ENCODE measurements around the gene TNF.

Gene TNF

DNA sequence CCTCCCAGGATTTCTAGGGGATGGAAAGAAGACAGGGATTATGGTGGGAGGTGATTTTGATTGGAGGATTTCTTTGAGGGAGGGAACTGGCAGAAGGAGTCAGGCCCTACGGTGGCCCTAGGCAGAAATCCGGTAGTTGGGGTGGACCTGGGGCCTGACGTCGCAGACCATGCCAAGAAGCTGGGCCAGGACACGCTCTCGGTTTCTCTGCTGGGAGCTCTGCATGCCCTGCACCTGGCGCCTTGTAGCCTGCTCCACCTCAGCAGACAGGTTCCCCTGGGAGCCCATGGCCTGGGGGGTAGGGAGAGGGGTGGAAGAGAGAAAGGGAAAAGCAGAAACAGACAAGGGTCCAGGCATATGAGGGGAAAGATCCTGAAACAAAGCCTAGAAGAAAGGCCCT lies 30.1 kb upstream of the TNF start:
- no peak for DNase-seq

DNA sequence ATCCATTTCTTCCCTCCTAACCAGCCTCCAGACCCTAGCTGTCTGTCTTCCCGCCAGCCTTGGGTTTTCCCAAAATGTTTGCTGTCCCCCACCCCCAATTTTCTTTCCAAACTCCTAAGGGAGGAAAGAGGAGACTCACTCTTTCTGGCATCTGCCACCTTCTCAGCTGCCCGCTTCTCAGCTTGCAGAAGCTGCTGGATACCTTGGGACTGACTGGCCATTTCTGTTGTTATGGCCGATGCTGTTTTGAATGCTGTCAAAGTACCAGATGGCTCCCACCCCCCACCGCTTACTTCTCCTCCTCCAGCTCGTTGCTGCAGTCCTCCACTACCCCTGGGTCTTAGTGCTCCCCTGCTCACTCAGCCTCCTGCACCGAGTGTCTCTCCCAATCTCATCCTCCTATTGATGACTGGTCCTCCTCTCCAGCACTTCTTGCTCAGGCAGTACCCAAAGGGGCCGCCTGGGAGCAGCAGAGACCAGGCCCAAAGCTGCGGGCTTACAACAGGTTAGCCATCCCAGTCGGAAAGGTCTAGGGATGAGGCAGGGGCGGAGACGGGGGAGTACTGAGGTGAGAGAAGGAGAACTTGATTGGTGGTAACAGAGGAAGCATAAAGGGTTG lies 28.9 kb upstream of the TNF start, which contains the start of gene ATP6V1G2:
TSS of gene ATP6V1G2 (minus strand) at position 270 of the 619 bp plus-strand sequence. CDS start at position 221, 49 bp downstream.
- DNase-seq, result peak; percentile 91

DNA sequence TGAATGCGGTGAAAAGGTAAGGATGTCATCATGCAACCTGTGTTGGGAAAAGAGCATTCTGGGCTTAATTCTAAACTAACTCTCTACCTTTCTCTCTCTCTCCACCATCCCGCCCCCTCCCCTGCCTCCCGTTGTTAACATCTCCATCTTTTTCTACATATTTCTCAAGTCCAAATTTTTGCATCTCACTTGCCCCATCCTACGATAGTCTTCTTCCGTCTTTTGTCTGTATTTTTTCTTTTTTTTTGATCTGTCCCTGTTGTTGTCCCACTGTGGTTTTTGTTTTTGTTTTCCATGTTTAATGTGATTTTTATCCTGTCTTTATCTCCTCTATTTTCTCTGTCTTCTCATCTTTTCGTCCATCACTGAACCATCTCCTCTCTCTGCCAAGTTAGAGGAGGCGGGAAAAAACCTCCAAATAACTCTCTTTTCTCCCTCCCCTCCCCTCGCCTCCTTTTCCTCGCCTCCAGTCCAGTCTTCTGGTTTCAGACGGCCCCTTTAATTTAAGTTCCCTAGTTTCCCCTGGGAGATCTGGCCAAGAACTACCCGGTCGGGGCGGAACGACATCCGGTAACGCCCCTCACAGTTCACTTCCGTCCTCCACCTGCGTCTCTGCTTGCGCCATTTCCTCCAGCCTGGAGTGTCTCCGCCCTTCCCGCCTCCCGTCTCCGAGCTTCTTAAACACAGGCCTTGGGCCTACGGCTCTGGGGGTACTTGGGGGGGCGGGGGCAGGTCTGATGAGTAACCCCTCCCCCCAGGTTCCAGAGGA lies 28.2 kb upstream of the TNF start, which contains the start of gene NFKBIL1:
TSS of gene NFKBIL1 (plus strand) at position 651 of the 769 bp plus-strand sequence. CDS start at position 738, 87 bp downstream.
- DNase-seq, result peak; percentile 93

DNA sequence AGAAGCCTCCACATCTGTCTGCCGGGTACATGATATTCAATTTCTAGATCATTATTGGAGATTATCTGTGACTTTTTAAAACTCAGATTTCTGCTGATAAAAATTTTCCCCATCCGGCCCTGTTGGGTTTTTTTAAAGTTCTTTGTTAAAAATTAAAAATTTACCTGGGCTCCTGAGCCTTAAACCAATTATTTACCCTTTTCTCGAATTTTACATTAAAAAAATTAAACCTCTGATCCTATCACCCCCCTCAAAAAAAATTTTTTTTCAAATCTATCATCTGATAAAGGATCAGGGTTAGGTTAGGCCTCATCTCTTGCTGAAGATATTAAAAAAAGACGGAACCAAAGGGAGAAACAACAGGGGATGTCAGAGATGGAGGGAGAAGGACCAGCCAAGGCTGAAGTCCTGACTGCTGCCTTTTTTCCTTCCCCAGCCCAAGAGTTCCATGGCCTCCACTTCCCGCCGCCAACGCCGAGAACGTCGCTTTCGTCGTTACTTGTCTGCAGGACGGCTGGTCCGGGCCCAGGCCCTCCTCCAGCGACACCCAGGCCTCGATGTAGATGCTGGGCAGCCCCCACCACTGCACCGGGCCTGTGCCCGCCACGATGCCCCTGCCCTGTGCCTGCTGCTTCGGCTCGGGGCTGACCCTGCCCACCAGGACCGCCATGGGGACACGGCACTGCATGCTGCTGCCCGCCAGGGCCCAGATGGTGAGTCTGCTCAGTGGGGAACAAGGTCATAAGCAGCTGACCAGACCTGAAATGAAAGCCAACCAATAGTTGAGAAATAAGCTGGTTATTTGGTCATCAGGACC lies 27.4 kb upstream of the TNF start:
- no peak for DNase-seq

DNA sequence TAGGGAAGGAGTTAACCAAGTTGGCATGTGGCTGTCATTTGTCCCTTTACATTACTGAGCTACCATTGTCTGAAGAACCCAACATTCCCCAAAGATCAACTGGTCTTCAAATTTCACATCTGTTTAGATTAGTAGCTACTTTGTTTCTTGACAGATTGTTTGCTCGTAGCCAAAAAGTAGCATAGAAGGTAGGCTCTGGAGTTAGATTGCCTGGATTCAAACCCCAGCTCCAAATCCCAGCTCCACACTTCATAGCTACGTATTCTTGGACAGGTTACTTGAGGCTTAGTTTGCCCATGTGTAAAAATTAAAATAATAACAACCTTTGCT lies 26.9 kb upstream of the TNF start:
- DNase-seq, result no peak

DNA sequence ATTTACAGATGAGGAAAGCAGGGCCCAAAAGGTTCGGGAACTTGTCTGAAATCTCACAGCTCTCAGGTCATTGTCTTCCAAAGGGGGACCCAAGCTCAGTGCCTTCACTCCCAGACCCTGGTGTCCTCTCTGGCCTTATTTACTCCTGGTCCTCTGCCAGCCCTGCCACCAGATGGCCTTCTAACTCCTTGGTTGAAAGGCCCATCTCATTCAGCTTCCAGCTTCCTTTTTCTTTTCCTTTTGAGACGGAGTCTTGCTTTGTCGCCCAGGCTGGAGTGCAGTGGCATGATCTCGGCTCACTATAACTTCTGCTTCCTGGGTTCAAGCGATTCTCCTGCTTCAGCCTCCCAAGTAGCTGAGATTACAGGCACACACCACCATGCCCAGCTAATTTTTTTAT lies 24.0 kb upstream of the TNF start:
- peak; percentile 77 for DNase-seq

DNA sequence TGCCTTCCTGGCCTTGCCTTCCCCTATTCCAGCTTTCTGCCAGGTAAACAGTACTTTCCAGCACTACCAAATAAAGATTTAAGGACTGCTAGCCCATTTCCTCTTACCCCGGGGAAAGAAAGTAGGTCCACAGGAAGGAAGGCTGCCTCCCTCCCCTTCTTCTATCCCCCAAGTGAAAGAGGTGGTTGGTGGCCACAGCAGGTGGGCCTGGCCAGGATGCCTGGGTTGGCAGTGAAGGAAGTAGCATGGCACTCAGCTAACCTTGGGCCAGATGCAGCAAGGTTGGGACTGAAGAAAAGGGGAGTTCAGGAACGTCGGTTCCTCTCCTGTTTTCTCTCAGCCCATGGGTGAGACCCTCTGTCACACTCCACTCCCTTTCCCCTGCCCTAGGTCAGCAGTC lies 19.1 kb upstream of the TNF start:
- DNase-seq, result no peak

DNA sequence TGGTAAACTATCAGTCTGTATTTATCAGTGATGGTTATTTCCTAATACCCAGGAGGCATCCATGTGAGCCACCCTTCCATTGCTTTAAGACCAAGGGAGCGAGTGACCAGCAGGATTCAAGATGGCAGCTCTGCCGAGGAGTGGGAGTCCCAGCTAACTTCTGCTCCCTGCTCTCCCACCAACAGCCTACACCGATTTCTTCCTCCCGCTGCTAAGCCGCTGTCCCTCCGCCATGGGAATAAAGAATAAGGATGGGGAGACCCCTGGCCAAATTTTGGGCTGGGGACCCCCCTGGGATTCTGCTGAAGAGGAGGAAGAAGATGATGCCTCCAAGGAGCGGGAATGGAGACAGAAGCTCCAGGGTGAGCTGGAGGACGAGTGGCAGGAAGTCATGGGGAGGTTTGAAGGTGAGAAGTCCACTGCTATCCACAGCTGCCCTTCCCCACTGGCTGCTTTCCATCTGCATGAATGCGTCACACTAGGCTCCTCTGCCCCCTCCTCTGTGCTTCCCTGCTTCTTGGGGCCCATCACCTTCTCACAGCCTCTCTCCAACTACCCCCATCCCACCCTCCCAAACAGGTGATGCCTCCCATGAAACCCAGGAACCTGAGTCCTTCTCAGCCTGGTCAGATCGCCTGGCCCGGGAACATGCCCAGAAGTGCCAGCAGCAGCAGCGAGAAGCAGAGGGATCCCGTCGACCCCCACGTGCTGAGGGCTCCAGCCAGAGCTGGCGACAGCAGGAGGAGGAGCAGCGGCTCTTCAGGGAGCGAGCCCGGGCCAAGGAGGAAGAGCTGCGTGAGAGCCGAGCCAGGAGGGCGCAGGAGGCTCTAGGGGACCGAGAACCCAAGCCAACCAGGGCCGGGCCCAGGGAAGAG lies 17.7 kb upstream of the TNF start:
- DNase-seq, result no peak

DNA sequence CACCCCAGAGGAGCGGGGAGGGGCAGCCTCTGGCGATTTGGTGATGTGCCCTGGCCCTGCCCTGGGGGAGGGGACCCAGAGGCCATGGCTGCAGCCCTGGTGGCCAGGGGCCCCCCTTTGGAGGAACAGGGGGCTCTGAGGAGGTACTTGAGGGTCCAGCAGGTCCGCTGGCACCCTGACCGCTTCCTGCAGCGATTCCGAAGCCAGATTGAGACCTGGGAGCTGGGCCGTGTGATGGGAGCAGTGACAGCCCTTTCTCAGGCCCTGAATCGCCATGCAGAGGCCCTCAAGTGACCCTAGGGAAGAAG lies 17.1 kb upstream of the TNF start:
- no peak for DNase-seq

DNA sequence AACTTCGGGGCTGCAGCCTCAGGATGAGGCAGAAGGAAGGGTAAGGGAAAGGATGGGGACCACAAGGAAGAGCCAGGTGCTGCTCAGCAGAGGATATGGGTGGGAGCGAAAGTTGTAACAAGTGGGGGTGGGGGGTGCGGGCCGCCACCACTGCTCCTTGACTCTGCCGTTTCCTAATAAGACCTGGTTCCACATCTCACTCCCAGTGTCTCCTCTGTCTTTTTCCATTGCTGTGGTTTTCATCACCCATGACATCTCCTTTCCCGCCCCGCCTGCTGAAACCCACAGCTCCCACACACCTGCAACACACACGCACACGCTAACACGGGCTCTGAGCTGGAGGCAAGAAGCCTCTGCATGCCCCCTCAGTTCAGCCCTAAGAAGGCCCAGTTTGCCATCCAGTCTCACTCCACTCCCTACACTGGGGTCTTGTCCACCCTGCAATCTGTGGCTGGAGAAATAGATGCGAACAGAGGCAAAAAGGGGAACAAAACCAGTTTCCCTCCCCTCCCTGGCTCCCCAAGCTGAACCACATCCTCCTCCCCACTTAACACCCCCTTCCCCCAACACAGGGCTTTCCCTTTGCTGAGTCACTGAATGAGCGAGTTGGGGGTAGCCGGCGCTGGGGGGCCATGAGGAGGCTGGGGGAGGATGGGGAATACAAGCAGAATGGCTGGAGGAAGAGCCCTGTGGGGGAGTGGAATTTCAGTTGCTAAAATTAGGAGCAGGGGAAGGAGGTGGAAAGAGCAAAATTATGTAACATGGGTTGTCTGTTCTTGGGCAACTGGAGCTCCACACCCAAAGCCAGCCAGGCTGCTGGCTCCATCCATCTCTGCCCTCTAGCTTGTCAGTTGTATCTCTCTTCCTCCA lies 16.5 kb upstream of the TNF start:
- peak; percentile 80 for DNase-seq

DNA sequence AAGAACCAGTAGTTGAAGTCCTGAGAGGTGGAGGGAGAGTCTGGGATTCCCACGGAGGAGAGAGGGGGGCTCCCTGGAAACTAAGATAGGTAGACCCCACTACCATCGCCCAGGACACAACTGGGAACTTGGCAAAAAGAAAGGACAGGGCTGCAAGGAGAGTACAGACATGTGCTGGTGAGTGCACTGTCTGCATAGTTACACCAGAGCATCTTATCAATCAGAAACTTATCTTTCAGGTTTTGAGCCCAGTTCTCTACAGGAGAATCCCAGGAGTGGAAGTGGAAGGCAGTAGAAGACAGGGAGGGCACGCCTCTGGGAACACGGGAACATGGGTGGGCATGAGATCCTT lies 15.8 kb upstream of the TNF start:
- DNase-seq, result no peak

DNA sequence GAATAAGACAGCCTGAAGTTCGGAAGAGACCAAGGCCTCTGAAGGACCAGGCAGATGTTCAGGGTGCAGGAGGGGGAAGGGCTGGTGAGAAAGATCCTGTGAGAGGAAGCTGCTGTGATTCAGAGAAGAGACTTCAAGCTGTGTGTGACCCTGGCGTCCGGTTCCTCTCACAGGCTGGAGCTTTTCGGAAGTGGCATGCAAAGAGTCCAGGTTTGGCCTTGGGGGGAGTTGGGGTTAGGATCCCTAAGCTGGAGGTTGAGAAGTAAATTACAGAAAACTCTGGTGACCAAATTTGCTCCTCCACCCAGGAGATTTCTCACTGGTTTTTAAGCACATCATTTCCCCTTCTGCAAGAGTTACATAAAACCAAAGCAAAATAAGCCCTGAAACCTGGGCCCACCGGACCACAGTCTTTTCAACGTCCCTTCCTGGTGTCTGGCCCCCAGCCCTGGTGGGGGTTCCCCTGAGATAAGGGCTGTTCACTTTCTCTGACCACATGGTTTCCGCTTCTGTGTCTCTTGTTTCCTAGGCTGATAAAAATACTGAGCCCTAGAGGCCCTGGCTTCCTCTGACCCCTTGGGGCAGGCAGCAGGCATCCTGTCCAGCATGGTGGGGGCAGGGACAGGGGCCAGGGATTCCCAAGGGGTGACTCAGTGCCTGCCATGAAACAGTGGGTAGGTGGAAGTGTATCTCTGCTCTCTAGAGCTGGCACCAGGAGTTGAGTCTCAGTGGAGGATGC lies 15.2 kb upstream of the TNF start:
- peak; percentile 56 for DNase-seq

DNA sequence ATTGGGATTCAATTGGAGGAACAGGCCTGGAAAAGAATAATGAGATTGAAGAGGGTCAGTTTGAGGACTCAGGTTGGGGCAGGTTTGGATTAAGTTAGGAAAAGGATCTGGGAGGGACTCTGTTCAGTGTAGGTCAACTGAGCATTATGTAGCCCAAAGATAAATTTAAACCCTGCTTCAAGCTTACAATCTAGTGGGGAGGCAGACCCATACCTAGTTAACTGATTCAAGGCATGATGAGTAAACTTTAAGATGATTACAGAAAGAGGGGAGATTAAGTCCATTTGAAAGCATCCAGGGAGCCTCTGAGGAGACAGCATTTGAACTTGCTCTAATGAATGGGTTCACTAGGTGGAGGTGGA lies 14.7 kb upstream of the TNF start:
- no peak for DNase-seq

DNA sequence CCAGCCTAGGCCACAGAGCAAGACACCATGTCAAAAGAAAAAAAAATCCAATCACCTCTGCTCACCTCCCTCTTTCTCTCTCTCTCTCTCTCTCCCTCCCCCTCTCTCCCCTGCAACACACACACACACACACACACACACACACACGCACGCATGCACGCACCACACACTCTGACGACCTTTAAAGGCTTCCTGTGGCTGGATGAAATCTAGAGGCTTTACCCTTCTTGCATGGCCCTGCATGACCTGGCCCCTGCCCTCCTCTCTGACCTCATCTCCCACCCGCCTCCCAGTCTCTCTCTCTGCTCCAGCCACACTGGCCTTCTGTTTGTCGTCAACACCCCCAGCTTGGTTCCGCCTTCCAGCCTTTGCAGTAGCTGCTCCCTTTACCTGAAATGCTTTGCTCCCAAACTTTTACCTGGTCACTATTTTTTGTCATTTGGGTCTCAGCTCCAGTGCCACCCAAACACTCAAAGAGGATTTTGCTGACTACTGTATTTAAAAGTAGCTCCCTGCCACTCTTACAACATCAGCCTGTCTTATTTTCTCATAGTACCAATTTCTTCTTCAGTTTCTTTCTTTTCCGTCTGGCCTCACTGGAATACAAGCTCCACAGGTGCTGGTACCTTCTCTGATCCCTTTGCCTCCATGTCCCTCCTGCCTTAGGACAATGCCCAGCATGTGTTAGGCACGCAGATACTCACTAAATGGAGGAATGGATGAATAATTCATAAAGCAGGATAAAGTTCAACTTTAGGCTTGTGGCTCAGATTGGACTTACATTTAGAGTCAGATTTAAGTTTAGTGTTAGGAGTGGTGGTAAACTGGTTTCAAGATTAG lies 7.6 kb upstream of the TNF start:
- DNase-seq, result no peak

DNA sequence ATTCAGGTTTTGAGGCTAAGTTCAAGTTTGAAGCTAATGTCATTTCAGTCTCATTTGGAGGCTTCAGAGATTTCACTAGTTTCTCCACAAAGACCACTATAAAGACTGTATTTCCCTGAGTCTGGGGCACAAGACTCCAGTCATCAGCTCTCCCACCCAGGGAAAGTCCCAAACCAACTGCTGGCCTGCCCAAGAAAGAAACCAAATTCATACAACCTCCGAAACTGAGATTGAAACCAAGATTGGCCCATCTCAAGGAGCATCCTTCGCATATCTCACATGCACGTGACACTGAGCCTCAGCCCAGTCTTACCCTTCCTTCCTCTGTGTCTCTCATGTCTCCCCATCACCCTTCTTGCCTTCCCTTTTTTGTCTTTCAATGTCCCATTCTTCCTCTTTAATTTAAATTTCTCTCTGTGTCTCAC lies 6.8 kb upstream of the TNF start:
- DNase-seq, result peak; percentile 83

DNA sequence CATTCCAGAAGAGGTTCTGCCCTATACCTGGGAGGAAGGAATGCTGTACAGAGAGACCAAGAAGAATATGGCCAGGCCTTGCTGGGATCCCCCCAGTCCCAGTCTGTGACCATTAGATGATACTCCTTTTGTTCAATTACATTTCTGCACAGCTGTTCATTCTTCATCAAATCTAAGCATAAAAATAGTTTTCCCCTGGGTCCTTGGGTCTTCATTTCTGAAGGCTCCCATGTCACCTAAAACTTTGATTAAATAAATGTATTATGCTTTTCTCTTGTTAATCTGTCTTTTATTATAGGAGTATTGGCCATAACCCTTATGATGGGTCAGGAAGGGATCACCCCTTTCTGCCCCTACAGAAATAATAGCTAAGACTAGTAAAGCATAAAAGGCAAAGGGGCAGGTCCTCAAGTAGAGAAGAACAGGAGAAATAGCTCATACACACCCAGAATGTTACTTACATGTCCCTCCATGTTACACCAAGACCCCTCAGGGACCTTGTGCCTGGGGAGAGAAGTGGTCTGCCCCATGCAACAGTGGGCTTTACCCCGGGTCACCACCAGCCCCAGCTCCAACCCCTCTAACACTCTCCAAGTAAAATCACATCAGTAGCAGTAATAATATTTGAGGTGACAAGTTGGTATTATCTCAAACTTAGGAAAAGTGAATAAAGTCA lies 5.4 kb upstream of the TNF start:
- DNase-seq, result no peak

DNA sequence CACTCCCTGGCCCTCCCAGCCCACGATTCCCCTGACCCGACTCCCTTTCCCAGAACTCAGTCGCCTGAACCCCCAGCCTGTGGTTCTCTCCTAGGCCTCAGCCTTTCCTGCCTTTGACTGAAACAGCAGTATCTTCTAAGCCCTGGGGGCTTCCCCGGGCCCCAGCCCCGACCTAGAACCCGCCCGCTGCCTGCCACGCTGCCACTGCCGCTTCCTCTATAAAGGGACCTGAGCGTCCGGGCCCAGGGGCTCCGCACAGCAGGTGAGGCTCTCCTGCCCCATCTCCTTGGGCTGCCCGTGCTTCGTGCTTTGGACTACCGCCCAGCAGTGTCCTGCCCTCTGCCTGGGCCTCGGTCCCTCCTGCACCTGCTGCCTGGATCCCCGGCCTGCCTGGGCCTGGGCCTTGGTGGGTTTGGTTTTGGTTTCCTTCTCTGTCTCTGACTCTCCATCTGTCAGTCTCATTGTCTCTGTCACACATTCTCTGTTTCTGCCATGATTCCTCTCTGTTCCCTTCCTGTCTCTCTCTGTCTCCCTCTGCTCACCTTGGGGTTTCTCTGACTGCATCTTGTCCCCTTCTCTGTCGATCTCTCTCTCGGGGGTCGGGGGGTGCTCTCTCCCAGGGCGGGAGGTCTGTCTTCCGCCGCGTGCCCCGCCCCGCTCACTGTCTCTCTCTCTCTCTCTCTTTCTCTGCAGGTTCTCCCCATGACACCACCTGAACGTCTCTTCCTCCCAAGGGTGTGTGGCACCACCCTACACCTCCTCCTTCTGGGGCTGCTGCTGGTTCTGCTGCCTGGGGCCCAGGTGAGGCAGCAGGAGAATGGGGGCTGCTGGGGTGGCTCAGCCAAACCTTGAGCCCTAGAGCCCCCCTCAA lies 3.1 kb upstream of the TNF start, which contains the start of gene LTA:
TSS of gene LTA (plus strand) at position 249 of the 871 bp plus-strand sequence. CDS start at position 703, 454 bp downstream.
- peak; percentile 81 for DNase-seq

All from stimulated activated CD4-positive, alpha-beta T cell treated with anti-CD3 and anti-CD28 coated beads, Interleukin-4, amount 100 ng/mL, for 24 hours (primary cell).